Left ventricle myocardium inferior (tissue), 1 donor: ENCODE measurements around the gene AGO3. TPM values are rescaled to one million over a fixed set of nuclear protein-coding genes. Genes with fewer than 3 reads are reported as not detected.

Experiments
- DNase-seq: peaks from one replicate; pipeline ENCODE4 v3.0.0-alpha.2; 2020
- H3K27ac ChIP-seq: fragments of 200-600 bp; replicated peaks from 2 replicates; pipeline ENCODE4 v1.8.0; 2021
- H3K27me3 ChIP-seq: fragments of 200-600 bp; 2 replicates; pipeline ENCODE4 v1.8.0; 2021; ENCODE audit warnings: low read depth
- H3K36me3 ChIP-seq: fragments of 200-600 bp; 2 replicates; pipeline ENCODE4 v1.8.0; 2021
- H3K4me1 ChIP-seq: fragments of 200-600 bp; 2 replicates; pipeline ENCODE4 v1.8.0; 2021
- H3K4me3 ChIP-seq: fragments of 200-600 bp; 2 replicates; pipeline ENCODE4 v1.8.0; 2021; ENCODE audit warnings: mild to moderate bottlenecking, moderate library complexity
- H3K9me3 ChIP-seq: fragments of 200-600 bp; replicated peaks from 2 replicates; pipeline ENCODE4 v1.8.0; 2021
- CTCF ChIP-seq: fragments of 200-600 bp; IDR thresholded peaks from 2 replicates; pipeline ENCODE4 v1.8.0; 2021; ENCODE audit warnings: antibody characterized with exemption, mild to moderate bottlenecking, borderline replicate concordance
- intact Hi-C: fragments of 100-400 bp; cut with micrococcal nuclease; formaldehyde crosslinking; loops from one replicate; pipeline ENCODE4 v1.11.0; 2022
- total RNA-seq: library from RNA; stranded (reverse); fragmentation: NEBNext Ultra II Directional; extraction: Animal tissue kit (Norgen Biotek cat#: 25700); gene quantifications from one replicate; pipeline ENCODE4 v1.2.1, GENCODE V29; 2021
- donor health status: DM: no; HTN: yes; CAD: no; lungs with severe emphysema.

AGO3 gene
- total RNA-seq, 1 donor from 2014 or later = 12.1 TPM

- no peak for TF ChIP-seq CTCF
- H3K36me3 ChIP-seq = no peaks in the 10 kb centered on the region
- no peak overlapping the region for H3K4me3 ChIP-seq
- H3K9me3 ChIP-seq = no peaks in the 10 kb centered on the region
- intact Hi-C loops = no loop called here
- no peaks in the 10 kb centered on the region for H3K4me1 ChIP-seq
- DNase-seq = no peak
- no peak overlapping the region for H3K27ac ChIP-seq
- no peaks in the 10 kb centered on the region for H3K27me3 ChIP-seq
Observed at GRCh38 chr1:36107394-36107793, 176.5 kb downstream of the AGO3 start.

- Histone ChIP-seq H3K9me3 (no peaks in the 10 kb centered on the region), H3K36me3 (no peaks in the 10 kb centered on the region), H3K4me1 (no peaks in the 10 kb centered on the region), H3K4me3 (no peak overlapping the region), H3K27ac (no peak overlapping the region), H3K27me3 (no peaks in the 10 kb centered on the region)
- intact Hi-C loops = no loop called here
- DNase-seq = no peak
- TF ChIP-seq CTCF = no peak
Observed at GRCh38 chr1:36108314-36108713, 177.4 kb downstream of the AGO3 start.

GRCh38 chr1:36109041-36109679 is 178.3 kb downstream of the AGO3 start:
- intact Hi-C loops = no loop called here
- no peak for DNase-seq
- no peak overlapping the region for H3K4me3 ChIP-seq

GRCh38 chr1:36111151-36111550 is 180.2 kb downstream of the AGO3 start:
- H3K9me3 ChIP-seq = no peaks in the 10 kb centered on the region
- peaks cover 8% of the 10 kb centered on the region for H3K4me1 ChIP-seq
- DNase-seq = no peak
- intact Hi-C loops = no loop called here
- TF ChIP-seq CTCF = no peak
- no peak overlapping the region for H3K4me3 ChIP-seq
- no peaks in the 10 kb centered on the region for H3K36me3 ChIP-seq
- no peak overlapping the region for H3K27ac ChIP-seq
- H3K27me3 ChIP-seq = no peaks in the 10 kb centered on the region

More at GRCh38 chr1:36109041-36109679, 178.3 kb downstream of the AGO3 start:
- Histone ChIP-seq H3K4me1 (no peaks in the 10 kb centered on the region), H3K9me3 (no peaks in the 10 kb centered on the region), H3K27ac (no peak overlapping the region), H3K27me3 (no peaks in the 10 kb centered on the region), H3K36me3 (no peaks in the 10 kb centered on the region)
- no peak for TF ChIP-seq CTCF

GRCh38 chr1:36112823-36113222 is 181.9 kb downstream of the AGO3 start:
- Histone ChIP-seq H3K9me3 (no peaks in the 10 kb centered on the region), H3K4me1 (peaks cover 8% of the 10 kb centered on the region), H3K4me3 (no peak overlapping the region), H3K27me3 (no peaks in the 10 kb centered on the region), H3K27ac (no peak overlapping the region), H3K36me3 (no peaks in the 10 kb centered on the region)
- no peak for DNase-seq
- intact Hi-C loops = no loop called here
- no peak for TF ChIP-seq CTCF
